Activated T-cell treated with anti-CD3 and anti-CD28 coated beads, Interleukin-2, amount 50 U/mL, for 4 hours (primary cell): ENCODE results near the gene ADAMTS14. TPM values are rescaled to one million over a fixed set of nuclear protein-coding genes. Genes with fewer than 3 reads are reported as not detected.
"Not testable (repeated sequence)": the region's sequence is repeated elsewhere in the genome, so short reads cannot be mapped to it uniquely, and the experiment has no call there.

ENCODE experiments used
- ATAC-seq, 2 donors: fragments of 200-7000 bp; cut with Tn5 transposase; one replicate each; pipeline ENCODE4 v1.10.0; 2021
- DNase-seq: peaks from one replicate; pipeline ENCODE4 v3.0.0-alpha.2; 2020
- H3K27me3 Mint-ChIP-seq: one replicate; pipeline ENCODE4 v1.8.0; 2021; ENCODE audit warnings: low read depth, mixed read lengths
- H3K36me3 Mint-ChIP-seq: one replicate; pipeline ENCODE4 v1.8.0; 2022; ENCODE audit warnings: mixed read lengths; ENCODE audit not compliant: insufficient read depth
- H3K4me1 Mint-ChIP-seq: one replicate; pipeline ENCODE4 v1.8.0; 2021; ENCODE audit warnings: low read depth, mixed read lengths
- H3K4me3 Mint-ChIP-seq: one replicate; pipeline ENCODE4 v1.8.0; 2021; ENCODE audit warnings: mild to moderate bottlenecking, moderate library complexity, mixed read lengths
- H3K9me3 Mint-ChIP-seq: one replicate; pipeline ENCODE4 v1.8.0; 2021; ENCODE audit warnings: mixed read lengths
- total RNA-seq, 3 donors: library from RNA; stranded (reverse); gene quantifications; one replicate each; pipeline ENCODE4 v1.2.1, GENCODE V29; 2021

Gene ADAMTS14
- under 1 TPM; 0.08 to 0.15 (median 0.14) TPM for total RNA-seq

- peak within 1 kb of the TSS; percentile 45 for H3K4me3 Mint-ChIP-seq
- DNase-seq (no peak), ATAC-seq (peak; percentile 62 to 71)
- H3K36me3 Mint-ChIP-seq, result no peaks in the 10 kb centered on the region
- H3K27me3 Mint-ChIP-seq, result peaks cover 45% of the 10 kb centered on the region
- peaks cover 11% of the 10 kb centered on the region for H3K4me1 Mint-ChIP-seq
- H3K9me3 Mint-ChIP-seq, result peaks cover 5% of the 10 kb centered on the region
These were observed at the start of gene ADAMTS14 for GRCh38 chr10:70672165-70673042. TSS of gene ADAMTS14 (plus strand) at chr10:70672506. CDS start at chr10:70672803, 297 bp downstream.

GRCh38 chr10:70622541-70622940 lies 49.8 kb upstream of the ADAMTS14 start:
- peaks cover 9% of the 10 kb centered on the region for H3K4me1 Mint-ChIP-seq
- peaks cover 14% of the 10 kb centered on the region for H3K9me3 Mint-ChIP-seq
- no peaks in the 10 kb centered on the region for H3K36me3 Mint-ChIP-seq
- H3K27me3 Mint-ChIP-seq, result peaks cover 3% of the 10 kb centered on the region
- ATAC-seq (no peak), DNase-seq (no peak)
- H3K4me3 Mint-ChIP-seq, result no peak overlapping the region

- Mint-ChIP-seq H3K9me3 (peaks cover 17% of the 10 kb centered on the region), H3K27me3 (peaks cover 3% of the 10 kb centered on the region), H3K36me3 (no peaks in the 10 kb centered on the region), H3K4me1 (peaks cover 7% of the 10 kb centered on the region), H3K4me3 (no peak overlapping the region)
- no peak for ATAC-seq
- DNase-seq, result no peak
These were observed 49.1 kb upstream of the ADAMTS14 start for GRCh38 chr10:70622981-70623844.

- no peak for ATAC-seq
These were observed 46.2 kb upstream of the ADAMTS14 start for GRCh38 chr10:70626056-70626455.

GRCh38 chr10:70629338-70629737 lies 43.0 kb upstream of the ADAMTS14 start:
- Mint-ChIP-seq H3K36me3 (no peaks in the 10 kb centered on the region), H3K4me3 (no peak overlapping the region), H3K9me3 (peaks cover 15% of the 10 kb centered on the region), H3K4me1 (no peaks in the 10 kb centered on the region), H3K27me3 (peaks cover 8% of the 10 kb centered on the region)
- DNase-seq (no peak), ATAC-seq (no peak)

More at GRCh38 chr10:70626056-70626455, 46.2 kb upstream of the ADAMTS14 start:
- H3K27me3 Mint-ChIP-seq, result peaks cover 2% of the 10 kb centered on the region
- DNase-seq, result no peak
- H3K4me1 Mint-ChIP-seq, result no peaks in the 10 kb centered on the region
- H3K9me3 Mint-ChIP-seq, result peaks cover 15% of the 10 kb centered on the region
- no peak overlapping the region for H3K4me3 Mint-ChIP-seq
- no peaks in the 10 kb centered on the region for H3K36me3 Mint-ChIP-seq

- not testable (repeated sequence) for DNase-seq, H3K4me1 Mint-ChIP-seq, ATAC-seq, H3K4me3 Mint-ChIP-seq, H3K36me3 Mint-ChIP-seq, H3K27me3 Mint-ChIP-seq
- peaks cover 12% of the 10 kb centered on the region for H3K9me3 Mint-ChIP-seq
These were observed 40.6 kb upstream of the ADAMTS14 start for GRCh38 chr10:70631735-70632134.

- H3K27me3 Mint-ChIP-seq, result peaks cover 8% of the 10 kb centered on the region
- peaks cover 7% of the 10 kb centered on the region for H3K9me3 Mint-ChIP-seq
- ATAC-seq, result peak; percentile 52 to 60
- H3K4me1 Mint-ChIP-seq, result no peaks in the 10 kb centered on the region
- no peaks in the 10 kb centered on the region for H3K36me3 Mint-ChIP-seq
- no peak for DNase-seq
- no peak overlapping the region for H3K4me3 Mint-ChIP-seq
These were observed 38.3 kb upstream of the ADAMTS14 start for GRCh38 chr10:70634011-70634410.

GRCh38 chr10:70634515-70634914 lies 37.8 kb upstream of the ADAMTS14 start:
- not testable (repeated sequence) for H3K4me1 Mint-ChIP-seq, H3K4me3 Mint-ChIP-seq, ATAC-seq, DNase-seq, H3K36me3 Mint-ChIP-seq, H3K9me3 Mint-ChIP-seq, H3K27me3 Mint-ChIP-seq

- H3K36me3 Mint-ChIP-seq, H3K27me3 Mint-ChIP-seq, DNase-seq, ATAC-seq, H3K4me3 Mint-ChIP-seq, H3K9me3 Mint-ChIP-seq, H3K4me1 Mint-ChIP-seq: not testable (repeated sequence)
These were observed 32.5 kb upstream of the ADAMTS14 start for GRCh38 chr10:70639640-70640383.

GRCh38 chr10:70643272-70643671 lies 29.0 kb upstream of the ADAMTS14 start:
- not testable (repeated sequence) for H3K36me3 Mint-ChIP-seq, H3K4me3 Mint-ChIP-seq, H3K27me3 Mint-ChIP-seq, H3K9me3 Mint-ChIP-seq, DNase-seq, H3K4me1 Mint-ChIP-seq, ATAC-seq

- H3K4me1 Mint-ChIP-seq, H3K36me3 Mint-ChIP-seq, ATAC-seq, H3K4me3 Mint-ChIP-seq, H3K27me3 Mint-ChIP-seq, DNase-seq: not testable (repeated sequence)
- peaks cover 10% of the 10 kb centered on the region for H3K9me3 Mint-ChIP-seq
These were observed 27.3 kb upstream of the ADAMTS14 start for GRCh38 chr10:70644959-70645358.

- Mint-ChIP-seq H3K4me3 (no peak overlapping the region), H3K4me1 (no peaks in the 10 kb centered on the region), H3K27me3 (peaks cover 1% of the 10 kb centered on the region), H3K9me3 (peaks cover 21% of the 10 kb centered on the region), H3K36me3 (no peaks in the 10 kb centered on the region)
- ATAC-seq (no peak), DNase-seq (no peak)
These were observed 25.2 kb upstream of the ADAMTS14 start for GRCh38 chr10:70647086-70647485.

GRCh38 chr10:70648427-70648826 lies 23.9 kb upstream of the ADAMTS14 start:
- peaks cover 21% of the 10 kb centered on the region for H3K9me3 Mint-ChIP-seq
- no peak for DNase-seq
- peaks cover 1% of the 10 kb centered on the region for H3K27me3 Mint-ChIP-seq
- no peak for ATAC-seq
- H3K4me3 Mint-ChIP-seq, result no peak overlapping the region
- H3K36me3 Mint-ChIP-seq, result no peaks in the 10 kb centered on the region
- H3K4me1 Mint-ChIP-seq, result no peaks in the 10 kb centered on the region

- DNase-seq (no peak), ATAC-seq (peak; percentile 32 to 60)
- H3K36me3 Mint-ChIP-seq, result no peaks in the 10 kb centered on the region
These were observed 22.8 kb upstream of the ADAMTS14 start for GRCh38 chr10:70649526-70649925.

More at GRCh38 chr10:70649526-70649925, 22.8 kb upstream of the ADAMTS14 start:
- Mint-ChIP-seq H3K9me3 (peaks cover 21% of the 10 kb centered on the region), H3K4me3 (no peak overlapping the region), H3K27me3 (peaks cover 1% of the 10 kb centered on the region), H3K4me1 (no peaks in the 10 kb centered on the region)
